GM18507 (cell line): ENCODE data around the gene AIP.

ENCODE experiments used
- DNase-seq: peaks from one replicate; pipeline ENCODE4 v3.0.0; 2011; ENCODE audit warnings: low read depth; ENCODE audit not compliant: insufficient read length; ENCODE audit errors: extremely low spot score
- FAIRE-seq: peaks from 2 replicates; lab custom pipeline; 2011; peaks lifted over from hg19 to GRCh38; lab: Jason Lieb, UNC

Gene AIP

GRCh38 chr11:67482827-67483798 is at the start of gene AIP:
Gene AIP (plus strand): TSS chr11:67483026. CDS start chr11:67483159, 133 bp downstream.
- peak; percentile 88 for DNase-seq
- FAIRE-seq = peak; percentile 96

- FAIRE-seq = no peak
- no peak for DNase-seq
Measured at GRCh38 chr11:67433536-67434394, 49.1 kb upstream of the AIP start.

GRCh38 chr11:67434395-67434881 is 48.4 kb upstream of the AIP start:
- FAIRE-seq (peak; percentile 15), DNase-seq (no peak)

GRCh38 chr11:67435031-67435726 is 47.6 kb upstream of the AIP start:
- DNase-seq (no peak), FAIRE-seq (no peak)

- FAIRE-seq (no peak), DNase-seq (no peak)
Measured at GRCh38 chr11:67435727-67436458, 46.9 kb upstream of the AIP start.

GRCh38 chr11:67436459-67437081 is 46.3 kb upstream of the AIP start:
- DNase-seq = peak; percentile 73

GRCh38 chr11:67437082-67437808 is 45.6 kb upstream of the AIP start, which contains the start of gene PTPRCAP:
Gene PTPRCAP (minus strand): TSS chr11:67437682. CDS start chr11:67437619, 63 bp downstream.
- DNase-seq = peak; percentile 67
- no peak for FAIRE-seq

More at GRCh38 chr11:67436459-67437081, 46.3 kb upstream of the AIP start:
- FAIRE-seq = peak; percentile 97

- FAIRE-seq (no peak), DNase-seq (no peak)
Measured at GRCh38 chr11:67437809-67438157, 45.0 kb upstream of the AIP start.

GRCh38 chr11:67438158-67438902 is 44.5 kb upstream of the AIP start:
- DNase-seq (peak; percentile 61), FAIRE-seq (peak; percentile 83)

- no peak for DNase-seq
- FAIRE-seq = no peak
Measured at GRCh38 chr11:67439321-67440228, 43.3 kb upstream of the AIP start.

- DNase-seq (no peak), FAIRE-seq (no peak)
Measured at GRCh38 chr11:67440229-67441097, 42.4 kb upstream of the AIP start.

- FAIRE-seq (no peak), DNase-seq (no peak)
Measured at GRCh38 chr11:67441098-67441563, 41.7 kb upstream of the AIP start.

- no peak for DNase-seq
- no peak for FAIRE-seq
Measured at GRCh38 chr11:67441731-67442351, 41.0 kb upstream of the AIP start.

GRCh38 chr11:67442504-67443404 is 40.1 kb upstream of the AIP start:
- FAIRE-seq (no peak), DNase-seq (no peak)
